T47D (cell line): ENCODE results near the gene SCG2.
"Not testable (repeated sequence)": the region's sequence is repeated elsewhere in the genome, so short reads cannot be mapped to it uniquely, and the experiment has no call there.

ENCODE experiments used
- DNase-seq, 2 experiments: peaks; one replicate each; pipeline versions ENCODE4 v3.0.0 to v3.0.0-alpha.2; 2011 to 2012; ENCODE audit warnings: low read depth in 1 of 2, low spot score in 1 of 2
- JUND ChIP-seq: IDR thresholded peaks from 2 replicates; pipeline ENCODE4 v1.6.1; 2012; ENCODE audit warnings: low read depth
- in situ Hi-C: cut with HindIII; loops from 2 replicates; pipeline ENCODE4 v1.10.0; 2016; ENCODE audit warnings: low sequenced_read_pairs, low pct_unique_long_range_greater_than_20kb

Gene SCG2

DNA sequence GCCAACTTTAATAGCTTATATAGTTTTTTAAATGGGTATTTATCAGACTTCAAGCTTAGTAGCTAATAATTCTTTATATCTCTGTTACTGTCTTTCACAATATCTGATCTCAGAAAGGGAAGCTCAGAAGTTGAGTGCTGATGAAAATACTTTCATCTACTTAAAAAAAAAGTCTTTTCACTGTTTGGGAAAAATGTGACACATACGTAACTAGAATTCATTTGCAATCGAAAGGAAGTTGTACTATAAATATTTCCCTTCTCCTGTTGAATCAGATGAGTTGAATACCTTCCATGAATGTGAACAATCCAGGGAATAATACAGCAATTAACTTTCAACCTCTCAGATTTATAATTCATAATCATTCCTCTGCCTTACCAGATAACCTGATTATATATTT, 811 bp upstream of the SCG2 start:
- no peak for DNase-seq
- TF ChIP-seq JUND = no peak
- in situ Hi-C loops = no loop called here

DNA sequence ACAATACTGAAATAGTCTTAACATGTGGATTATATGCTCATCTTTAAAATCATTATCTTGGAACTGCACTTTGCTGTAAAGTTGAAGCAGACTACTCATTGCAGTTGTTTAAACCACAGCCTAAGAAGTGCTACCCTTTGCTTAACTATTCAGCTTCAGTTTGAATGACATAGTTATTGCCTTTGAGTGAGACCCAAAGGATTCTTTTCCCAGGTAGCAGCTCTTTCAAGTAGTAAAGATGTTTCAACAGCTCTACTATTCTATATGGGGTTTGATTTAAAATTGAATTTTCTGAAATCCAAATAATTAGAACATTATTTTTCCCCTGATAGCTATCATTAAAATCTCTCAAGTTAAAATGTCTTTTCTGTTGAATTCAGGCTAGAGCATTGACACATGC, 1.1 kb downstream of the SCG2 start:
- no peak for TF ChIP-seq JUND
- in situ Hi-C loops = no loop called here

DNA sequence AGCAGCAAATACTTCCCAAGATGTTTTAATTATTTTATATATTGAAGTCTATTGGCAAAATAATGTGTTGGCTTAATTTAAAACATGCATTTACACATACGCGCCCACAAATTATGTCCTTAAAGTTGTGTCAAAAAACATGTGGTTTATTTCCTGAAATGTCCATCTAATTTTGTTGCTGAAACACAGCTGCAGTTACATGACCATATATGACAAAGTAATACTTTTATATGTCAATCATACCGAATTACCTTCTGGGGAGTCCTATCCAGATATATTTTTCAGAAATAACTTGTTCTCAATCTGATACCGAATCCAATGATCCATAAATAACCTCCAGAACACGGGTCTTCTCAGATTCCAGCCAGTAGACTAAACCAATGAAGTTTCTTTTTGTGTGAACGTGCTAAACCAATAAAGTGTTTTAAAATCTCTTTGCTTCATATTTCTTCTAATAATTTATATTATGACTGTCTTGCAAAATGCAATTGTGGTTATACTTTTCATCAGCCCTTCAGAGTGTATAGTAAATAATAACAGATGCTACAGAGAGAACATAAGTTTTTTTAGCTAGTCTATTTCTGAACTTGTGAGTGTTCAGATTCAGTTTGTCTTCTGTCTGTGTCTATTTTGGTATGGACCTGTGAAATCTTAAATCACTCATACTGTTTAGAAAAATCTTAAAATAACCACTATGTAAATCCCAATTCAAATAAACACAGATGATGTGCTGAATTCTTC, 2.4 kb downstream of the SCG2 start:
- DNase-seq = no peak
- no peak for TF ChIP-seq JUND
- in situ Hi-C loops = no loop called here

More for the DNA sequence above, 1.1 kb downstream of the SCG2 start:
- no peak for DNase-seq

DNA sequence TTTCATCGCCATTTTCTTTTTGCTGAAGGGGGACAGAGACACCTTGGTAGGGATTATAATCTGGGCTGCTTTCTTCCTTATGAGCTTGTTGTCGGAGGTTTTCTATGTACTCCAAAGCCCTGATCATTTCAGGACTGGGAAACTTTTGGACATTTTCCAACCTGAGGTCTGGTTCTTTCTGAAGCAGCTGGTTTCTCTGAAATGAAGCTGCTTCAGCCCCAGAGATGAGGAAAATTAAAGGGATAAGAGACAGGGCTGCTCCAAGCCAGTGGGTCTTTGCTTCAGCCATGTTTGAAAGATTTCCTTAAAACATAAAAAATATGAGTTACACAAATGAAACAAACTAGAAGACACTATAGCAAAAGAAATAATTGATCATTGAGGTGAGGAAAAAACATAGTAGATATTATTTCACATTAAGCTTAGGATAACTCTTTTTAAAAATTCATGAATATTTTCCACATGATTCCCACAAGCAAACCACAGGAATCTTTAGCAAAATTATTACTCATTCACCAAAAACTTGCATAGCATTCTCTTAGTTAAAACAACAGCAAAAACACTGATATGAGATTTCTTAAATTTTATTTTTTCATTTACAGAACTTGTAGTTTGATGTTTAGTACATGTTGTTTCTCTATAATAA, 3.0 kb downstream of the SCG2 start:
- no peak for TF ChIP-seq JUND
- no peak for DNase-seq
- in situ Hi-C loops = no loop called here

DNA sequence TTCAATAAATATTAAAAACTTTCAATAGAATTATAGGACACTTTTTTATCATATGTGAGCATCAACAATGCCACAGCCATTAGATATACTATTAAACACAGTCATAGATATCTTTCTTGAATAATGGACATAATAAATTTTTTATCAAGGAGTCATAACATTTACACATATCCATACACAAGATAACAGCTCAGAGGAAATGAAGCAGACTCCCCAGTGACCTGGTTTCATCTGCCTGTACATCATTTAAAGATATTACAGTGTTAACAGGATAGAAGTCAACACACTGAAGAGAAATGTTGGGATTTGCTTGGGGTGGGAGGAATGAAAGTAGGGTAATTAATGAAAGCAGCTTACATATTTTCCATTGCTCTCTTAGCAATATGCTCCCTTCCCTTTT, 5.1 kb downstream of the SCG2 start:
- no peak for TF ChIP-seq JUND
- in situ Hi-C loops = no loop called here

GRCh38 chr2:223596208-223596607, 6.0 kb downstream of the SCG2 start:
- in situ Hi-C loops = no loop called here
- TF ChIP-seq JUND = no peak
- DNase-seq = no peak

More for the DNA sequence above, 5.1 kb downstream of the SCG2 start:
- DNase-seq = no peak

DNA sequence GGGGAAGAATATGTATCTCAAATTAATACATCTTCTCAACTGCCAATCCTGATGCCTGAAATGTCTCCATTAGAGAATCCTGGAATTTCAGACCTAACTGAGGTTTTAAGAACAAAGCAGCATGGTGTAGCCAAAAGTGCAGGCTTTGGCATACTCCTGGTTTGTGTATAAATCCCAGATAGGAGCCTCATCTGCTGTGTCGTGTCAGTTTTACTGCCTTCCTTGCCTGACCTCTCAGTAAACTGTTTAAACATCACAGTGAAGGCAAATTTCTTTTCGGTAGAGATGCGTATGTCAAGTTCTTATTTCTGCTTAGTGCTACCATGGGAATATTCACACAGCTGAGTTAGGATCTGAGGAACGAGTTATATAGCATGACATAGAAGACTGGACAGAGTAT, 7.3 kb downstream of the SCG2 start:
- TF ChIP-seq JUND = no peak
- no peak for DNase-seq
- in situ Hi-C loops = no loop called here

DNA sequence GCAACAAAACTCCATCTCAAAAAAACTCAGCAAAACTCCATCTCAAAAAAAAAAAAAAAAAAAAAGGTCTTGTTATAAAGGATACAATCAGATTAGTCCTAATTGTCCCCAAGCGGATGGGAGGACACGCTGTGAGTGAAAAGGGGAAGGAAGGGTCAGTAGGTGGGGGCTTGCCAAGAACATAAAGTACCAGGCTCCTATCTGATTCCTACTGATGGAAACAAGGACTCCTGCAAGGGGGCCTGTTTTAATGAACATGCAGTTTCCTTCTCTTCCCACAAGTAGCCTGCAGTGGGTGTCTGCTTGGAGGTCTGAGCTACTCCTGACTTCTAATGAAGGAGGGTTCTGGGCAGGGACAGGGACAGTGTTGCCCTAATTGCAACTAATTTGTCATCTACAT, 7.9 kb downstream of the SCG2 start:
- in situ Hi-C loops = no loop called here
- TF ChIP-seq JUND = no peak
- DNase-seq = no peak

- DNase-seq, in situ Hi-C loops: not testable (repeated sequence)
Measured at GRCh38 chr2:223592689-223593088, 9.5 kb downstream of the SCG2 start.

- TF ChIP-seq JUND = no peak
- no peak for DNase-seq
- in situ Hi-C loops = no loop called here
Measured at GRCh38 chr2:223591596-223591995, 10.6 kb downstream of the SCG2 start.

DNA sequence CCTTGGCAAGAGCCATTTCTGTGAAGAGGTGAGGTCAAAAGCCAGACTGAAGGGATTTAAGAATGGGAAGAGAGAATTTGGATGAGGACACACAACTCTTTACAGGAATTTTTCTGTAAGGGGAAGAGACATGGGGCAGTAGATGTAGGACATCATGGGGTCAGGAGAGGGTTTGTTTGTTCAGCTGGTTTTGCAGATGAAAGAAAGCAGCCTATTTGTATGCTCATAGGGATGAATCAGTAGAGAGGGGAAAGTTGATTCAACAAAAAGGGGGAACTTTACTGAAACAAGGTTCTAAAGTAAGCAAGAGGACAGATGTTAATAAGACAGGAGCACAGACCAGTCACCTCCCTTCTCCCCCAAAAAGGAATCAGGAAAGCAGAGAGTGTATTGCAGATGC, 11.2 kb downstream of the SCG2 start:
- in situ Hi-C loops = no loop called here
- no peak for DNase-seq
- no peak for TF ChIP-seq JUND

- no peak for TF ChIP-seq JUND
- in situ Hi-C loops = no loop called here
- no peak for DNase-seq
Measured at GRCh38 chr2:223589901-223590300, 12.3 kb downstream of the SCG2 start.

DNA sequence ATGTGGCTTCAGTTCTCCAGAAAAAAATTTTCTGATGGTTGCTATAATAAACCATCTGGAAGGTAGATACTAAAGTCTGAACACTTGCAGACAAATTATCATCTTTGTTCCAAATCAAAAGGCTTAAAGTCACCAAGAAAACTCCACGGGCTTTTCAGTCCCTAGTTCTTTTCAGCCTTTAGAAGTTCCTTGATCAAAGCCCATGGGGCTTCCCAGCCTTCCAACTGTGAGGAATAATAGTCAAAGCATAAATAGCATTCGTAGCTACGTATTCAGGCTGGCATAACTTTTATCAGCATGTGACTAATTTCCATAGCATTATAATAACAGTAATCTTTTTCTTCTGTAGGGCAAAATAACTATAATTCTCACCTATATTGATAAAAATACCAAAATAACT, 13.9 kb downstream of the SCG2 start:
- no peak for TF ChIP-seq JUND
- DNase-seq = no peak
- in situ Hi-C loops = no loop called here

DNA sequence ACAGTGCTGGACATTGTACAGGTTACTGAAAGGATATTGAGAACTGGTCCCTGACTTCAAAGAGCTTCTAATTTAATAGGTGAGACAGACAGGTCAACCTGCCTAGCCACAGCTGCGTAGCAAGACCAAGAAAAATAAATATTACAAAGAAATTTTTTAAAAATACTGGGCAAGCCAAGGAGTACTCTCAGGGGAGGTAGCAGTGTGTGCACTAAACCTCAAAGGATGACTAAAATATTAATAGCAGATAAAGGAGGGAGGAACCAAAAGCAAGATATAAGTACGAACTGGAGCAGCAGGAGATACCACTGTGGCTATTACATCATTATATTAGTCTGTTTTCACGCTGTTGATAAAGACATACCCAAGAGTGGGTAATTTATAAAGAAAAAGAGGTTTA, 14.9 kb downstream of the SCG2 start:
- in situ Hi-C loops = no loop called here
- no peak for TF ChIP-seq JUND
- no peak for DNase-seq
